Measurements from ENCODE around the gene LAMC3. TPM values are rescaled to one million over a fixed set of nuclear protein-coding genes. Genes with fewer than 3 reads are reported as not detected.
"Not testable (repeated sequence)": the region's sequence is repeated elsewhere in the genome, so short reads cannot be mapped to it uniquely, and the experiment has no call there.

LAMC3 gene
- total and polyA plus RNA-seq, 3 donors from 2014 or later, result 35.9 to 136 (median 86.3) TPM

GRCh38 chr9:130999245-130999623 lies 9.7 kb upstream of the LAMC3 start:
- Histone ChIP-seq H3K9me3 (no peaks in the 10 kb centered on the region), H3K4me1 (no peaks in the 10 kb centered on the region), H3K4me3 (no peak overlapping the region), H3K27me3 (no peaks in the 10 kb centered on the region), H3K36me3 (ENCODE audit: low read depth, missing control alignments) (no peaks in the 10 kb centered on the region), H3K27ac (no peak overlapping the region)
- WGBS, 2 donors, result 64 to 89% methylated on average over 3 of the region's 3 CpGs
- no peak for DNase-seq
- intact Hi-C loops (cut with DNase I; ENCODE audit: low total_unique reads), result no loop called here
- TF ChIP-seq POLR2A (IDR thresholded peaks at IDR 0.05), result no peak
- TF ChIP-seq, protein P1, sequence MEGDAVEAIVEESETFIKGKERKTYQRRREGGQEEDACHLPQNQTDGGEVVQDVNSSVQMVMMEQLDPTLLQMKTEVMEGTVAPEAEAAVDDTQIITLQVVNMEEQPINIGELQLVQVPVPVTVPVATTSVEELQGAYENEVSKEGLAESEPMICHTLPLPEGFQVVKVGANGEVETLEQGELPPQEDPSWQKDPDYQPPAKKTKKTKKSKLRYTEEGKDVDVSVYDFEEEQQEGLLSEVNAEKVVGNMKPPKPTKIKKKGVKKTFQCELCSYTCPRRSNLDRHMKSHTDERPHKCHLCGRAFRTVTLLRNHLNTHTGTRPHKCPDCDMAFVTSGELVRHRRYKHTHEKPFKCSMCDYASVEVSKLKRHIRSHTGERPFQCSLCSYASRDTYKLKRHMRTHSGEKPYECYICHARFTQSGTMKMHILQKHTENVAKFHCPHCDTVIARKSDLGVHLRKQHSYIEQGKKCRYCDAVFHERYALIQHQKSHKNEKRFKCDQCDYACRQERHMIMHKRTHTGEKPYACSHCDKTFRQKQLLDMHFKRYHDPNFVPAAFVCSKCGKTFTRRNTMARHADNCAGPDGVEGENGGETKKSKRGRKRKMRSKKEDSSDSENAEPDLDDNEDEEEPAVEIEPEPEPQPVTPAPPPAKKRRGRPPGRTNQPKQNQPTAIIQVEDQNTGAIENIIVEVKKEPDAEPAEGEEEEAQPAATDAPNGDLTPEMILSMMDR (IDR thresholded peaks at IDR 0.05), result no peak

GRCh38 chr9:131000526-131000925 lies 8.4 kb upstream of the LAMC3 start:
- WGBS, 2 donors, result 94 to 99% methylated on average over 9 of the region's 9 CpGs
- H3K27me3 ChIP-seq; intact Hi-C loops (cut with DNase I; ENCODE audit: low total_unique reads); H3K9me3 ChIP-seq; H3K4me1 ChIP-seq; H3K27ac ChIP-seq; H3K4me3 ChIP-seq; H3K36me3 ChIP-seq (ENCODE audit: low read depth, missing control alignments); DNase-seq: not testable (repeated sequence)

DNA sequence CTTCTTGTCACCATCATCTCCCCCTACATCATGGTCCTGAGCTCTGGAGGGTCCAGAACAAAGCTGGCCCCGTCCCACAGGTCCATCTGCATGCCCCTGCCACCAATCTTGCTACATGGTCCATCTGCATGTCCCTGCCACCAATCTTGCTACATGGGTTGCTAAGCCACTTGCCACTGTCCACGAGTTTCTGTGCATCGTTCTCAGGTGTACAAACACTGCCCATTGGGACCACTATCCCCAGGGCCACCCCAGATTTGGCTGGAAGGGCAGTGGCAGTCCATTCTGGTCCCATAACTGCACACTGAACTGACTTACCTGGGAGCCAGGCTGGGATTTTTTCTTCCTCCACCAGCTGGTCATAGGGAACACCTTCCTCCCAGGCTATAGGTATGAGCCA lies 8.0 kb upstream of the LAMC3 start:
- 83 to 89% methylated on average over 3 of the region's 3 CpGs for WGBS, 2 donors
- Histone ChIP-seq H3K4me3 (no peak overlapping the region), H3K27ac (no peak overlapping the region), H3K9me3 (no peaks in the 10 kb centered on the region), H3K36me3 (ENCODE audit: low read depth, missing control alignments) (no peaks in the 10 kb centered on the region), H3K27me3 (no peaks in the 10 kb centered on the region), H3K4me1 (no peaks in the 10 kb centered on the region)
- no peak for TF ChIP-seq POLR2A (IDR thresholded peaks at IDR 0.05)
- TF ChIP-seq, protein P1 (IDR thresholded peaks at IDR 0.05), result no peak
- intact Hi-C loops (cut with DNase I; ENCODE audit: low total_unique reads), result no loop called here
- DNase-seq, result no peak

GRCh38 chr9:131001990-131002389 lies 7.0 kb upstream of the LAMC3 start:
- H3K9me3 ChIP-seq, result no peaks in the 10 kb centered on the region
- H3K4me1 ChIP-seq, result no peaks in the 10 kb centered on the region
- H3K27me3 ChIP-seq, result no peaks in the 10 kb centered on the region
- no peak overlapping the region for H3K27ac ChIP-seq
- no peak overlapping the region for H3K4me3 ChIP-seq
- H3K36me3 ChIP-seq (ENCODE audit: low read depth, missing control alignments), result no peaks in the 10 kb centered on the region
- WGBS, 2 donors, result 88% methylated on average over 7 of the region's 7 CpGs
- DNase-seq, result no peak
- intact Hi-C loops (cut with DNase I; ENCODE audit: low total_unique reads), result no loop called here
- TF ChIP-seq, protein P1 (IDR thresholded peaks at IDR 0.05), result no peak
- TF ChIP-seq POLR2A (IDR thresholded peaks at IDR 0.05), result no peak

GRCh38 chr9:131006601-131007000 lies 2.4 kb upstream of the LAMC3 start:
- no peak for TF ChIP-seq POLR2A (IDR thresholded peaks at IDR 0.05)
- TF ChIP-seq, protein P1 (IDR thresholded peaks at IDR 0.05), result no peak
- no peaks in the 10 kb centered on the region for H3K36me3 ChIP-seq (ENCODE audit: low read depth, missing control alignments)
- DNase-seq, result no peak
- H3K9me3 ChIP-seq, result no peaks in the 10 kb centered on the region
- WGBS, 2 donors, result 92 to 95% methylated on average over 4 of the region's 4 CpGs
- H3K4me1 ChIP-seq, result no peaks in the 10 kb centered on the region
- intact Hi-C loops (cut with DNase I; ENCODE audit: low total_unique reads), result no loop called here
- no peak overlapping the region for H3K4me3 ChIP-seq
- H3K27me3 ChIP-seq, result no peaks in the 10 kb centered on the region
- H3K27ac ChIP-seq, result no peak overlapping the region

Data from testis (tissue), 3 donors.